HPDE6-E6E7 (cell line): ENCODE measurements around the gene TCF23.

Experiments
- DNase-seq: peaks from one replicate; pipeline ENCODE4 v3.0.0; 2011; ENCODE audit warnings: missing footprints; ENCODE audit errors: extremely low spot score

The TCF23 gene

GRCh38 chr2:27128668-27129571 is 19.9 kb upstream of the TCF23 start:
- DNase-seq = no peak

- DNase-seq = no peak
Observed at GRCh38 chr2:27130396-27130795, 18.4 kb upstream of the TCF23 start.

GRCh38 chr2:27131429-27131828 is 17.4 kb upstream of the TCF23 start:
- no peak for DNase-seq

GRCh38 chr2:27133195-27133875 is 15.5 kb upstream of the TCF23 start:
- no peak for DNase-seq

DNA sequence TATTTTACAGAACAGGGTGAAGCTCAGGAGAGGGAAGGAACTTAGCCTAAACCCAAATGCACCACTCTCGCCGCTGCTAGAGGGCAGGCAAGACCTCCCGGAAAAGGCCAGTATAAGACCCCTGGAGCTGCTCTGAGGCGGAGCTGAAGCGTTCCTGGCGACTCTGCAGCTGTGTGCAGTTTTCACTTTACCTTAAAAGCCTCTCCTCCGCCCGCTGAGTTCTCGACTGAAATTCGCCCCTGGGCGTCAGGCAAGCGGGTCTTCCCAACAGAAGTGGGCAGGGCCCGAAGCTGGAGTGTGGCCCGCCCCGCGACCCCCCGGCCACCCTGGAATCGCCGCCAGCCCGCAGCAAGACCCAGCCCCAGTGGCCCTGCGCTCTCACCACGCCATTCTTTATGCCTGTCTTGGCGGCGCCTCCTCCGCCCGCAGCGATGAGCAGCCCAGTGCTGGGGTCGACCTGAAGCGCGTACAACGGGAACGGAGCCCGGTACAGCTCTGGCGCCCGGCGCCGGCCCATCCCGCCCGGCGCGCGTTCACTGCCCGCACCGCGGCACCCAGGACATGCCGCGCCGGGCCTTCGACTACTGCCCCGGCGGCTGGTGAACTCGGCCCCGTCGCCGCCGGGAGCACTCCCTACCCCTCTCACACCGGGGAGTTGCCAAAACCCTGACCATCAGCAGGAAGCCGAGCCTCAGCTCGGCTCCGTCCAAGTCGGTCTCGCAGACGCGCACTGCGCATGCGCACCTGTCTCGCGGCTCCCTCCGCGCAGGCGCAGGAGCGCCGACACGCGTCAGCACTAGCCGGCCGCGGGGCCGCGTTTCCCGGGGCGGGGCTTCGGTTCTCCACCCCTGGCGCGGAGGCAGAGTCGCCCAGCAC is 14.7 kb upstream of the TCF23 start, which contains the start of gene PREB:
Gene PREB (minus strand): TSS at position 732 of the 876 bp plus-strand sequence. CDS start 215 bp downstream, at position 517.
- peak; percentile 99 for DNase-seq

- DNase-seq = no peak
Observed at GRCh38 chr2:27134781-27135477, 13.9 kb upstream of the TCF23 start.

GRCh38 chr2:27135478-27135955 is 13.3 kb upstream of the TCF23 start:
- DNase-seq = no peak

- no peak for DNase-seq
Observed at GRCh38 chr2:27136751-27137150, 12.1 kb upstream of the TCF23 start.

GRCh38 chr2:27137322-27137935 is 11.4 kb upstream of the TCF23 start:
- DNase-seq = no peak

DNA sequence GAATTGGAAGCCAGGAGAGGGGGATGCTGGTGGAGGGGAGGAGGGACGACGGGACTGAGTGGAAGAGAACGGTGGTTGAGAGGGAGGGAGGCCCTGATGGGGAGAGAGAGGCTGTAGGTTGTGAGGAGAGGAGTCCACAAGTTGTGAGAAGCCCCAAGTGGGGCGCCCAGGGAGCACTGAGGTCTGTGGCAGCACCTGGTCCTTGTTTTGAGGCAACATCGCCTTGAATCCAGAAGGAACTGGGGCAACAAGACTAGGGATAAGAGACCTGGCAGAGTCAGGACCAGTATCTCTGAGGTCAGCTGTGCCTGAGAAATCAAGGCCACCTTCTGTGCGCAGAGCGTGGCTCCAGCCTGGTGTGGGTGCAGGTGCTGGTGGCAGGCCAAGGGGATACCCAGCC is 10.7 kb upstream of the TCF23 start:
- no peak for DNase-seq

GRCh38 chr2:27139310-27139709 is 9.5 kb upstream of the TCF23 start, which contains the start of gene PRR30:
Gene PRR30, minus strand, starts transcription at chr2:27139410. Its CDS starts 1,081 bp downstream, at chr2:27138329.
- no peak for DNase-seq

- DNase-seq = no peak
Observed at GRCh38 chr2:27143285-27143684, 5.5 kb upstream of the TCF23 start.

DNA sequence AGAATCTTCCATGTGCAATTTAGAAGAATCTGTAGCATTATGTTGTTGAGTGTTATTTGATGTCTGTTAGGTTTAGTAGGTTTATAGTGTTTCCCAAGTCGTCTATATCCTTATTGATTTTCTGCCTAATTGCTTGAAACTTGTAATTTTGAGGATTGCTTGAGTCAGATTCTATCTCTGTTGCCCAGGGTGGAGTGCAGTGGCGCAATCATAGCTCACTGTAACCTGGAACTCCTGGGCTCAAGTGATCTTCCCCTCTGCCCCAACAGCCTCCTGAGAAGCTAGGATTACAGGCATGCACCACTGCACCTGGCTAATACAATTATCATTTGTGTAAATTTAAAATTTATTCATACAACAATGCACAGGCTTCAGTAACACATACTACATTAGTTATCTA is 3.1 kb upstream of the TCF23 start:
- no peak for DNase-seq

DNA sequence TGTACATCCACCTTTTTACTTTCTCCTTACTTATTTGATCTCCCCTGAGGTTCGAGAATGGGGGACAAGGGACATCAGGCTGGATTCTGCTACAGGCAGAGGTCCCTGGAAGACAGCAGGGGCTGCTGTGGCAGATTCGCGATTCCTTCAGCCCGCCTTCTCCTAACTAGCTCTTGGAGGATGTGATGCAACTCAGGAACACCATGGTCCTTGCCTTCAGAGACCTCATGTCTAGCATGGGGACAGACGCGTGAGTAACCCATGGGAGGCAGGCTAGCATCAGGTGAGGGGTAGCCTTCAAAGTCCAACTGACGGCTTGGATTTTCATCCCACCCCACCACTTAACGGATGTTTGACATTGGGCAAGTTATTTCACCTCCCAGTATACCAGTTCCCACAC is 869 bp upstream of the TCF23 start:
- DNase-seq = no peak

DNA sequence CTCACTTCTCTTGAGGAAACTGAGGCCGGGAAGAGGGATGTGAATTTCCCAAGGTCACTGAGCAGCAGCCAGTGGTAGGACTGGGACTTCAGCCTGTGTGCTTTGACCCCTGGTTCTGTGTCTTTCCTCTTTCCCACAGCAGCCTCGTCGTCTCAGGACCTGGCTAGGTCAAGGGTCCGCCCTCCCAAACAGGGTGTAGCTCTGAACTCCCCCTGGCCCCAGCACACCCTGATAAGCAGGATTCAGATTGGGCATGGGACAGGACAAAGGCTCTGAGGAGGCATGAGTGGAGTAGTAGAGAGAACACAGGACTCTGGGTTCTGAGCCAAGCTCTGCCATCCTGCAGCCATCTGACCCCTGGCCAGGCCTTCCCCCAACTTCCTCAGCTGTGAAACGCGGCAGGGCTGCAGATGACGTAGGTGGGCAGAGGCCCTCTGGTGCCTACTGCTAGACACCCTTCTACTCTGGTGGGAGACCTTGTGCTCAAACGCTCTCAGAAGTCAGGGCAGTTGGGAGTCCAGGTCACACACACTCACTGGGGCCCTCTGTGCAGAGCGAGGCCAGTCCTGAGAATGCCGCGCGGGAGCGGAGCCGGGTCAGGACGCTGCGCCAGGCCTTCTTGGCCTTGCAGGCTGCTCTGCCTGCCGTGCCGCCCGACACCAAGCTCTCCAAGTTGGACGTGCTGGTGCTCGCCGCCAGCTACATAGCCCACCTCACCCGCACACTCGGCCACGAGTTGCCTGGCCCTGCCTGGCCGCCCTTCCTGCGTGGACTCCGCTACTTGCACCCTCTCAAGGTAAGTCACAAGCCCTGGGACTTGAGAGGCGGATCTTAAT is 984 bp downstream of the TCF23 start:
- no peak for DNase-seq

DNA sequence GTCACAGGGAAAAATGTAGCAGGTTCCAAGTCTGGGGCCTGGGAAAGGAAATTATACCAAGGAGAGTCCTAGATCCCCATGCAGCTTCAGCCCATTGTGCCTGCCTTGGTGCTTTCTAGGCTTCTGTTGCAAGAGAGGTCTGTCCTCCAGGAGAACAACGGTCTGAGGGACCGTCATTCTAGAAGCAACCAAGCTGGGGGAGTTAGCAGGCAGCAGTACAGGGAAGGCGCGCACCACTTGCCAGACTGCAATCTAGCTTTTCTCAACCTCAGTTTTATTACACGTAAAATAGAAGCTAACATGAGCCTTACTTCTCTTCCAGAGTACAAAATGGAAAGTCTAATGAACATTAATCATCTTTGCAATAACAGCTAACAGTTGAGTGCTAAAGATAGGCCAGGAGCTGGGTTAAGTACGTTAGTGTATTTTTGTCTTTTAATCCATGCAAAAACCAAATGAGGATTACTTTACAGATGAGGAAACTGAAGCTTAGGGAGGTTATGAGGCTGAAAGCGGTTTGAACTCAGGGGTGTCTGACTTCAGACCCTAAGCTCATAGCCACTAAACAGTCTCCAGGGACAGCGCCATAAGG is 1.9 kb downstream of the TCF23 start:
- DNase-seq = no peak

GRCh38 chr2:27152102-27152795 is 3.4 kb downstream of the TCF23 start:
- no peak for DNase-seq

- peak; percentile 20 for DNase-seq
Observed at GRCh38 chr2:27152796-27153464, 4.1 kb downstream of the TCF23 start.
